ENCODE data around the gene IGF2R.
"Not testable (repeated sequence)": the region's sequence is repeated elsewhere in the genome, so short reads cannot be mapped to it uniquely, and the experiment has no call there.

IGF2R gene

GRCh38 chr6:160078883-160079685 lies 110.2 kb downstream of the IGF2R start:
- no peak for DNase-seq

GRCh38 chr6:160079686-160080043 lies 110.8 kb downstream of the IGF2R start:
- no peak for DNase-seq

DNA sequence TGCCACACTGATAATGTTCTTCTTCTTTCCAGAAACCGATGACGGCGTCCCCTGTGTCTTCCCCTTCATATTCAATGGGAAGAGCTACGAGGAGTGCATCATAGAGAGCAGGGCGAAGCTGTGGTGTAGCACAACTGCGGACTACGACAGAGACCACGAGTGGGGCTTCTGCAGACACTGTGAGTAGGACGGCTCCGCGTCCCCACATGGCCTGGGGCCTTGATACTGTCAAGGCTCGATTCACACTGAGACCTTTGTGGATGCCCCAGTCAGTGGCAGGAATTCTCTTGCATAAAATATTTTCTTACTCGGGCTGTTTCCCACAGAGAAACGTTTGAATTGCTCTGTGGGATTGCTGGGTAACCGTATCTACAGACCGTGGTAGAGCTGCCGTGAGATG lies 111.2 kb downstream of the IGF2R start:
- no peak for DNase-seq

DNA sequence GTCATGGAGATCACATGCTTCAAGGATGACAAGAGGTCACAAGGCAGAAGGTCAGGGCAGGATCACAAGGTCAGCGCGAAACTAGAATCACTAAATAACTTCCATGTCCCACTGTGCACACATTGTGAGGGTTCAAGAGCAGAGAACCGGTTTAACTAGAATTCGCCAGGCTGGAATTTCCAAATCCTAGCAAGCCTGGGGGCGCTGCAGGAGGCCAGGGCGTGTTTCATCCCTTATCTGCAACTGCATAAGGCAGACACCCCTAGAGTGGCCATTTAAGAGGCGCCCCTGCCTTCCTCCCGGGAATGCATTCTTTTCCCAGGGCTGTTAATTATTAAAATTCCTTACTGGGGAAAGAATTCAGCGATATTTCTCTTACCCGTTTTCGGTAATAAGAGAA lies 112.5 kb downstream of the IGF2R start:
- DNase-seq, result no peak

- DNase-seq, result no peak
Measured at GRCh38 chr6:160082627-160083026, 113.7 kb downstream of the IGF2R start.

DNA sequence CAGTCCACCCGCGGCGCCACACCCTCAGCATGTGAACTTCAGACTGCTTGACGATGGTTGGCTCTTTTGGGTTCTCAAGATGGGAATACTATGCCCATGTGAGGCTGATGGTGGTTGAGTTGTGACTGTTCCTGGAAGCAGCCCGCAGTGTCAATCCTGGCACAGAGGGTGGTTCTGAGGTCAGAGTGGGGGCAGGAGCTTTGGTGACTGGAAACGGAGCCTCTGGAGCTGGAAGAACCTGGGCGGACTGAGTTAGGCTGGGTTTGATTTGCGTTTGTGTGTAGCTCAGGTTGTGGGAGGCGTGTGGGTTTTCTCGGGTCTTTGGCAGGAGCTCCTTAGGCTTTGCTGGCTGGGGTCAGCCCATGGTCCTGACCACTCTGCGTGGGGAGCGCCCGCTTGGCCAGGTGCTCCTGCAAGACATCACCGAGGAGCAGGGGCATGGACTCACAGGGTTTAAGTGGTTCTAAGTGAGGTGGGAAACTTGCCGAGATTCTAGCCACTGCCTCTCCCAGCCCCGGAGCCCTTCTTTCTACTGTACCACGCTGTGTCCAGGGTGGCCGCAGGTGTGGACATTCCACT lies 115.4 kb downstream of the IGF2R start:
- no peak for DNase-seq

GRCh38 chr6:160085226-160085625 lies 116.3 kb downstream of the IGF2R start:
- DNase-seq, result no peak

- no peak for DNase-seq
Measured at GRCh38 chr6:160085713-160086505, 117.0 kb downstream of the IGF2R start.

- DNase-seq, result no peak
Measured at GRCh38 chr6:160086754-160087153, 117.9 kb downstream of the IGF2R start.

GRCh38 chr6:160088069-160088783 lies 119.3 kb downstream of the IGF2R start:
- peak; percentile 79 for DNase-seq

DNA sequence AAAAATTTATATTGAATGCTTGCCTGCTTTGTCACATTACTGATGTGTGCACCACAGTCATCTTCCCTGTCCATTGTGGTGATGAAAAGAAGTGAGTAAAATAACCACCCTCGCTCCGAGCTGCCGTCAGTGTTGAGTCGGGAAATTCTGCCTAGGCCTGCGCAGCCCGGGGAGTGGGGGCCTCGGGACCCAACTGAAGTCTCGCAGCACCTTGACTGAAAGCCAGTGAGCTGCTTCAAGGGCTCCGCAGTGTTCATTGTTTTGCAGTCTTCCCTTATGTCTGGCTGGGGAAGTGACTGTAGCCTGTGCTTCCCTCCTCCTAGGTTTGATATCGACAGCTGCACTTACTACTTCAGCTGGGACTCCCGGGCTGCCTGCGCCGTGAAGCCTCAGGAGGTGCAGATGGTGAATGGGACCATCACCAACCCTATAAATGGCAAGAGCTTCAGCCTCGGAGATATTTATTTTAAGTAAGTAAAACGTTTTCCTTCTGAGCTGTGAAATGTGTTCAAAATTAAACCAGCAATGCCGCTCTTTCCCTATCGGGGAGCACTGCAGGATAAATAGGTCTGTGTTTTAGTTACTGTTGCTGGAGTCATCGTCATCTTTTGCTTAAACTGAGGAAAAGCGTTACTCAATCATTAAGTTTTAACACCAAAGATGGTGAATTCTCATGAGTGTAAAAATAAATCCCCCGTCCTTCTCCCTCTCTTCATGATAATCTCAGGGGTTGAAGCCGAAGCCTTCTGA lies 120.1 kb downstream of the IGF2R start:
- DNase-seq, result no peak

DNA sequence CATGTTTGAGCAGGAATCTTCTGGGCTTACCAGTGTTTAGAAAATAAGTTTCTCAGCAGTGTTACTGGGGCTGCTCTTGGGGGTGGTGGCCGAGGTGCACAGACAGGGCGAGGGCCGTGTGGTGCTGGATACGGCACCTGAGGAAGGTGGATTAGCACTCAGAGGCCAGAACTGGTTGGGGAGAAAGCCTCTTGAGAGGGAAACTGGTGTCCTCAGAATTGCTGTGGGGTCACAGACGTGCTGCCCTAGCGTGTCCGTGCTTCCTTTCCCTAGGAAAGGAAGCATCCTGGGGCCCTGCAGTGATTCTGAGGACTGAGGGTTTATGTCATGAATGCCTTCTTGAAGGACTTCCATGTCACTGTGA lies 120.6 kb downstream of the IGF2R start:
- no peak for DNase-seq

GRCh38 chr6:160090442-160091239 lies 121.8 kb downstream of the IGF2R start:
- not testable (repeated sequence) for DNase-seq

DNA sequence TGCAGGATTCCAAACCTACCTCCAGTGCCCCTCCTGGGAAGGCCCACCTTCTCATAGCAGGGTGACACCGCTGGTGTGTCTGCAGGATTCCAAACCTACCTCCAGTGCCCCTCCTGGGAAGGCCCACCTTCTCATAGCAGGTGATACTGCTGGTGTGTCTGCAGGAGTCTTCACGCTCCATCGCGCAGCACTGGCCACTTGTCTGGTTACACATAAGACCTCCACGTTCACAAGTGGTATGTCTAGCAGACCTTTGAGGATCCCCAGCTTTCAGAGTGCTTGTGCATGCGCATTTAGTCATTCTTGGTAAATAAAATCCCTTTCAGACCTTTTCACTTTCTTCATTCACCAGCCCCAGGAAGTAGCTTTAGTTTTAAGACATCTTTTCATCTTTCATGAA lies 123.3 kb downstream of the IGF2R start:
- not testable (repeated sequence) for DNase-seq

- DNase-seq, result no peak
Measured at GRCh38 chr6:160092602-160093001, 123.7 kb downstream of the IGF2R start.

DNA sequence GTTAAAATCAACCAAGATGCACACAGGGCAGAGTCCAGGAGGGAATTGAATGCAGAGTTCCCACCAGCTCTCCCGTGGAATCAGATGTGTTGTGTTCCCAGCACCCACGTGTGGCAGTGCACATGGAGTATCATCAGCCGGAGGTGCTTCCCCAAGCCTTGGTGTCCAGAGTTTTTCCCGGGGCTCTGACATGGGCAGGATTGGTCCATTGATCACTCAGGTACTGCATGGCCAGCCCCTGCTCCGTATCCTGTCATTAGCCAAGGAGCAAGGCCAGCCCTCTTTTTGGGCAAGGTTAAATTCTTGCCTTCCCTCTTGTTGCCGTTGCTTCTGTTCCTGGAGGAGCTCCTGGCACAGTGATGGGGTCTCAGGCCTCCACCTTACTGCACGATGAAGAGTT lies 124.2 kb downstream of the IGF2R start:
- no peak for DNase-seq

DNA sequence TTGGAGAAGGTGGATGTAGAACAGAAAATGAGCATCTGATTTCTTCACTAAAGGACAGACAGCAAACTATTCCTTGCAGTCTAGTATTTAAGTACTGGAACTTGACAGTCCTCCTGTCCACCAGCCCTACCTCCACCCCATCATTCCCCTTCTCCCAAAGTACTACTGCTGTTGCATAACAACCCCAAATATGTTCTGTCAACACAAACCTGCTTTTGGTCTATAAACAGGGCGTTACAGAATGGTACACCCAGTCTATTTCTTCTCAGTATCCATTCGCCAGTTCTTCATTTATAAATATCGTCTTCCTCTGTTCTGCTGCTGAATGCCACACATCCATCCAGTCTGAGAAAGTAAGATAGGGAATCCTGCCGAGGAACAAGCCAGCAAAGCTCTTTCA lies 125.1 kb downstream of the IGF2R start:
- DNase-seq, result no peak

DNA sequence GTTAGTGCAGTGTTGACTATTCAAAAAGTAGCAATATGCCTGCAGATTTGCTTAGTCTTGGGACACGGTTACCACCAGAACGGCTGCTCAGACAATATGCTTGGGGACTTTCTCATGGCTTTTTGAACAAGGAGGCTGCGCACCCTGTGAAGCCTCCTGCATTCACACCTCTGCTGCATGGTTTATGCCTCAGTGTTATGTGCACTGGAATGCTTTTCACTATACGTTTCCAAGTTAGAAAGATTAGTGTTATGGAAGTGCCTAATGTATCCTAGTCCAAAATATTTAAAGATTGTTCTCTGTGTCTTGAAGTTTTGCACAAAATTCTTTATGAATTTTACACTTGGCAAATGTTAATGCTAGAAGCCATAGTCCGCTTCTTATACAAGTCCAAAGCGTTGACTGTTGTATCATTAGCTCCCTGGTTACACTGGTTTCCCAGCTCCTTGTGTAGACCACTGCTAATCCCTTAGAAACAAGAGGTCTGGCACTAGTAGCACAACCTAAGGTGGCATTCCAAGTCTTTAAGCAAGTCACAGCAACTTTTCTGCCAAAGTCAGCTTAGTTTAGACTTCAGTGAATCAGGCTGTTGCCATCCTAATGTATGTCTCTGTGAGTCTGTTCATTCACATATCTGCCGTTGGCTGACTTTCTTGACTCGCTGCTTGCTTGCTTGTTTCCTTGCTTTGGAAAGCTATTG lies 126.4 kb downstream of the IGF2R start:
- no peak for DNase-seq

GRCh38 chr6:160101277-160102205 lies 132.7 kb downstream of the IGF2R start:
- peak; percentile 55 for DNase-seq

DNA sequence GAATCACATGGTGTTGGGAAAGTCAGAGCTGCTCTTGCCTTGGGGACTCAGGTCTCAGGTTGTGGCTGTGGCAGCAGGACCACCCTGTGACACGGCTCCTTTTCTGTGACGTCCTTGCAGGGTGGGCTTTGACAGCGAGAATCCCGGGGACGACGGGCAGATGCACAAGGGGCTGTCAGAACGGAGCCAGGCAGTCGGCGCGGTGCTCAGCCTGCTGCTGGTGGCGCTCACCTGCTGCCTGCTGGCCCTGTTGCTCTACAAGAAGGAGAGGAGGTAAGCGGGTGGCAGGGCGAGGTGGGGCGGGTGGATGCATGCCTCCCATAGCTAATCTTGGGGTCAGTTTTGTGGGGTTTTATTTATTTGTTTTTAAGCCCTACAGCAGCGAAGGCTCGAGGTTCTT lies 133.5 kb downstream of the IGF2R start:
- DNase-seq, result no peak

All from right hindlimb (tissue), 1 donor.